Dermis lymphatic vessel endothelial cell (primary cell): ENCODE results near the gene SP140L. TPM values are rescaled to one million over a fixed set of nuclear protein-coding genes. Genes with fewer than 3 reads are reported as not detected.

Experiments
- total RNA-seq: library from RNA; depleted of rRNA; stranded (reverse); fragments of >200 nt; gene quantifications from 2 replicates; pipeline ENCODE4 v1.2.1, GENCODE V29; 2014

SP140L gene
- total RNA-seq, result 5.5 and 6.0 TPM in 2 replicates

GRCh38 chr2:230326453-230327417 is at the start of gene SP140L:
TSS of gene SP140L (plus strand) at chr2:230327193. CDS start at chr2:230327270, 77 bp downstream.

GRCh38 chr2:230416061-230416721 is 89.2 kb downstream of the SP140L start, which contains the start of gene SP100:
TSS of gene SP100 (plus strand) at chr2:230416201. CDS start at chr2:230416297, 96 bp downstream.

Other genes starting within 250 kb of the SP140L start
- gene SP110, start 107.2 kb upstream of the SP140L start, total RNA-seq, result 1.6 and 3.8 TPM in 2 replicates
- 0.17 TPM in 1 of 2 replicates, not detected in the other for gene SP140, start 101.5 kb upstream of the SP140L start, total RNA-seq
- 48.9 and 56.7 TPM in 2 replicates for gene SP100, start 89.0 kb downstream of the SP140L start, total RNA-seq